GM10266 (cell line): ENCODE results near the gene FAM222B.
A peak's percentile ranks its signal among the peaks of the same experiment; 100 is the strongest.
"Not testable (repeated sequence)": the region's sequence is repeated elsewhere in the genome, so short reads cannot be mapped to it uniquely, and the experiment has no call there.

Source experiments
- DNase-seq: peaks from one replicate; pipeline ENCODE4 v3.0.0; 2012; ENCODE audit errors: extremely low spot score
- TF ChIP-seq, protein P1 (sequence below): IDR thresholded peaks from 2 replicates; pipeline ENCODE4 v1.5.1; 2012; ENCODE audit warnings: mild to moderate bottlenecking, low read depth; ENCODE audit not compliant: control insufficient read depth, insufficient read depth; ENCODE audit errors: missing control alignments

FAM222B gene

DNA sequence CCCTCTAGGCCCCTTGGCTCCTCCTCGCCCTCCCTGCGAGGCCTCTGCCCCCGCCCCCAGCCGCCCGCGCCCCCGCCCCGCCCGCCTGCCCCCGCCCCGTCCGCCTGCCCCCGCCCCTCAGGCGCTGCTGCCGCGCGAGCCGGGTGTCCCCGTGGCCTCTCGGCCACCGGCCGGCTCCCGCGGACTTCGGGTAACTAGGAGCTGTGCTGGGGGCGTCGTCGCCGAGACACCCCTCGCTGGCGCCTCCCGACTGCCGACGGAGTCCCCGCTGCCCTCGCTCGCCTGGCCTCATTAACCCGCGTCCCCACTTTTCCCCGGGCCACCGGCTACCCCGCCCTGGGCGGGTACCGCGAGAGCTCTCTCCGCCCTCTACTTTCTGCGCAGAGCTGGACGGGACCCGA is 116.4 kb downstream of the FAM222B start, which contains the start of gene TLCD1:
TSS of gene TLCD1 (minus strand) at position 8 of the 401 bp plus-strand sequence. CDS start 136 bp downstream, outside the sequence.
- TF ChIP-seq, protein P1, sequence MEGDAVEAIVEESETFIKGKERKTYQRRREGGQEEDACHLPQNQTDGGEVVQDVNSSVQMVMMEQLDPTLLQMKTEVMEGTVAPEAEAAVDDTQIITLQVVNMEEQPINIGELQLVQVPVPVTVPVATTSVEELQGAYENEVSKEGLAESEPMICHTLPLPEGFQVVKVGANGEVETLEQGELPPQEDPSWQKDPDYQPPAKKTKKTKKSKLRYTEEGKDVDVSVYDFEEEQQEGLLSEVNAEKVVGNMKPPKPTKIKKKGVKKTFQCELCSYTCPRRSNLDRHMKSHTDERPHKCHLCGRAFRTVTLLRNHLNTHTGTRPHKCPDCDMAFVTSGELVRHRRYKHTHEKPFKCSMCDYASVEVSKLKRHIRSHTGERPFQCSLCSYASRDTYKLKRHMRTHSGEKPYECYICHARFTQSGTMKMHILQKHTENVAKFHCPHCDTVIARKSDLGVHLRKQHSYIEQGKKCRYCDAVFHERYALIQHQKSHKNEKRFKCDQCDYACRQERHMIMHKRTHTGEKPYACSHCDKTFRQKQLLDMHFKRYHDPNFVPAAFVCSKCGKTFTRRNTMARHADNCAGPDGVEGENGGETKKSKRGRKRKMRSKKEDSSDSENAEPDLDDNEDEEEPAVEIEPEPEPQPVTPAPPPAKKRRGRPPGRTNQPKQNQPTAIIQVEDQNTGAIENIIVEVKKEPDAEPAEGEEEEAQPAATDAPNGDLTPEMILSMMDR, result no peak

DNA sequence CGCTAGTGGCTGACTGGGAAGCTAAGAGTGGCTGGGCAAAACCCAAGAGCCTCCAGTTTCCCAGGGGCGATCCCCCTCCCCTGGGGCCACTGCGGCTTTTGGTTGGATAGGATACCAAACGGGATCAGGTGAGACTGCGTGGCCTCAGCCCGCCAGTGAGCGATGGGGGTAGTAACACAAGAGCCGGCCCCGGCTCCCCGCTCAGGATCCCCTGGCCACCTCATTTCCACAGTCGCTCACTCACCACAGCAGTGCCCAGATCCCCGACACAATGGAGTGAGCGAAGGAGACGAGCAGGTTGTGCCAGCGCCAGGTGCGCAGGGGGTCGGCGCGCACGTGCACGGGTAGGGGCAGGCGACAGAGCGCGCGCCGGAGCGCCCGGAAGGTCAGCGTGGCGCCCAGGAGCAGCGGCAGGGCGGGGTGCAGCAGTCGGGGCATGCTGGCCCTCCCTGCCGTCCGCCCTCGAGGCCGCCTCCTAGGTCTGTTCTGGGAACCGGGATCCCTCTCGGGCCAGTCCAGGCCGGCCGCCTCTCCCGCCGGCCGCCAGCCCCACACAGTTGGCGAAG is 116.8 kb downstream of the FAM222B start:
- no peak for DNase-seq
- TF ChIP-seq, protein P1, result no peak

More for the DNA sequence above, 116.4 kb downstream of the FAM222B start, which contains the start of gene TLCD1:
- peak; percentile 88 for DNase-seq

DNA sequence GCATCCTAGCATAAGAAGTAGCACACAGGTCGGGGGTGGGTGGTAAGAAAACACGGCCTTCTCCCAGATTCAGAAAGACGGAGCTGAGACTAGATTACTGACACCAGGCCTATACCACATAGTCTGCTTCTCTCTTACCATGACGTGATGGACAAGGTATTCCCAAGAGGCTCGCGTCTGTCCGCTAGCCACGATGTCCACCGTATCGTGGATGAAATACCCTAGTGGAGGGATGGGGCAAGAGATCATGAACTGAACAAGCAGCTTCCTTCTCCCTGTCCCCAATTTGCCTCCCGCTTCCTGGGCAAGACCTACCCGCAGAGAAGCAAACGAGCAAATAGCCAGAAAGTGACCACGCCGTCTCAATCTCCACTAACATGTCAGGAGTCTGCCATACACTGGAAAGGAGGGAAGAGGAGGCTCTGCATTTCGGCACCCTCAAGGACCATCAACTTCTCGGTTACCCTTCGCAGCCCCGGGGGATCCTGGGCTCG is 117.4 kb downstream of the FAM222B start:
- TF ChIP-seq, protein P1, result no peak
- DNase-seq, result no peak

DNA sequence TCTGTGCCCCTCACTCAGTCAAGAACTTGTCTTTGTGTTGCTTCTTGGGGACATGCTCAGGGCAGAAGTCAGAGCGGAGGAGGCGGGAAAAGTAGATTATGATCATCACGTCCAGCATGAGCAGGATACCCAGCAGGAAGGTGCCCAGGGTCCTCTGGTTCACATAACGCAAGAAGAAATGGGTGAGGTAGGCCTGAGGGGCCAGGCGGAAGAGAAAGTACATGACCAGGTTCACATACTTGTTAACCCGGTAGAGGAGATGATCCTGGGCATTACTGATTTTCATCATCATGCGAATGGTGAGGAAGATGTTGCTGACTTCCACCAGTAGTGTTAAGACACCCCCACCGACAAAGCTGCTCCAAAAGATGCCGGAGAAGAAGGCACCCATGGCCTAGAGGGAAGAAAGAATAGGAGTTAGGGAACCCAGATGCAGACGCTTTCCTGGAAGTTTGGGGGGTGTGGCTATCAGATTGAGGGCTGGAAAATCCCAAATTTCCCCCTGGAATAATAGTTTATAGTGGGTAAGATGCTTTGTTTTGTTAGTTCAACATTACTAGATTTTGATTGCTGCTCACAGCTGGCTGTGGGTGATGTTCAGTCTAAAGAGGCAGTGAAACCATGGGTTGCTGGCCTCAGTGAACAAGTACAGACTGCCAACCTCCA is 118.0 kb downstream of the FAM222B start:
- no peak for DNase-seq
- TF ChIP-seq, protein P1, result no peak

DNA sequence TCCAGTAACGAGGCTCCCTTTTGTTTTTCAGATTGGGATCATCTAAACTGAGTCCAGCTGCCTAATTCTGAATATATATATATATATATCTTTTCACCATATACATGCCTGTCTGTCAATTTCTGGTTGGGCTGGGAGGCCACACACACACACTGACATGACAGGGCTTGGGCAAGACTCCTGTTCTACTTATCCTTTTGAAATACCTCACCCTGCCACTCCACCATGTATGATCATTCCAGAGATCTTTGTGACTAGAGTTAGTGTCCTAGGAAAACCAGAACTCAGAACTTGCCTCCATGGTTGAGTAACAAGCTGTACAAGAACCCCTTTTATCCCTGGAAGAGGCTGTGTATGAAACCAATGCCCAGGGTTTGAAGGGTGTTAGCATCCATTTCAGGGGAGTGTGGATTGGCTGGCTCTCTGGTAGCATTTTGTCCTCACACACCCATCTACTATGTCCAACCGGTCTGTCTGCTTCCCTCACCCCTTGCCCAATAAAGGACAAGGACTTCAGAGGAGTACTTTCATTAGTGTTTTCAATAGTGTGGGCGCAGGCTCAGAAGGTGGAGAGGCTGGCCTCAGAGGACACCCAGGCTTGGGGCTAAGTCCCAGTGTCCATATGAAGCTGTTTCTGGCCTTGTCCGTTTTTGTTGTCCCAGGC is 118.6 kb downstream of the FAM222B start:
- not testable (repeated sequence) for DNase-seq

DNA sequence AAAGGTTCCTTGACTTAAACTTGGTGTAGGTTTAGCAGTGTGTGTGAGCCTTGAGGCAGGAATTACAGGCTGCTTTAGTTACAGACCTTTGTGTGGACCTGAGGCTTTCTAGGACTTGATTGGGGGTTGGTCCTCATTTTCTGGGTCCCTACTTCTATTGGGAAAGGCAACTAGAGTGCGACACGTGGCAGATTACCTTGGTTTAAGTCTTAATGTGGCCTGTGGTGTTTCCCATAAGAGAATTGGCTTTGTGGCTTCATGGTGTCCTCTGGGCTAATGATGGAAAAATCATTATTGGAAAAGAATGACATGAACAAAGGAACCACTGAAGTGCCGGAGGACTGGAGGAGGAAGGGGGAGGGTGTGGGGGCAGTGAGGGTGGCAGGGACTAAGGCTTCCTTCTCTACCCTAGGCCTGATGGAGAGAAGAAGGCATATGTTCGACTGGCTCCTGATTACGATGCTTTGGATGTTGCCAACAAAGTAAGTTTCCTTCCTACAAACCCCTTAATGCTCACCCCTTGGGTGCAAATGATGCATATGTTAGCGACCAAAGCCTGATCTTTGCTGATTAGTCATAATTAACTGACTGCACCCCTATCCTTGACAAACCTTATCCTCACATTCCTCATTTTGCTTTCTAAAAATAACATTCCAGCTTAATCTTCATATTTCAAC is 119.3 kb downstream of the FAM222B start:
- no peak for DNase-seq
- TF ChIP-seq, protein P1, result no peak

DNA sequence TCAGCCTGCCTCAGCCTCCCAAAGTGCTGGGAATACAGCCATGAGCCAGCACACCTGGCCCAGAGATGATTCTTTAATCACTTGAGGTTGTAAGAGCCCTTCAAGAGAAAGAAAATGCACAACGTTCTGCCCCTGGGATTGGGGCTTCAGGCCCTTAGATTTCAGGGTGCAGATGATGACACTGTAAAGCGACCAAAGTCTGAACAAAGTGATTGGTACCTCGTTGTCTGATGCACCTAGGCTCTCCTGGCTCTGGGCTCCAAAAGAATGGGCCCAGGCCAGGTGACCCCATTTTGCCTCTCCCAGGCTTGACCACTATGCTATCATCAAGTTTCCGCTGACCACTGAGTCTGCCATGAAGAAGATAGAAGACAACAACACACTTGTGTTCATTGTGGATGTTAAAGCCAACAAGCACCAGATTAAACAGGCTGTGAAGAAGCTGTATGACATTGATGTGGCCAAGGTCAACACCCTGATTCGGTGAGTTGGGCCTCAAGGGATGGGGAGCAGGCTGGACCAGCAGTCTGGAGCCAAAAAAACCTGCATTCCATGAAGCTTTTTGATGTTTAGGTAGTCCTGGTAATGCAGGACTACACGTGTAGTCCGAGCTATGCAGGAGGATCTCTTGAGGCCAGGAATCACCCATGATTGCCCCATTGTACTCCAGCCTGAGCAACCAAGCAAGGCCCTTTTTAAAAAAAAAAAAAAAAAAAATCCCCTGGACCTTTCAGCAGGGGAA is 120.0 kb downstream of the FAM222B start:
- TF ChIP-seq, protein P1, result no peak
- DNase-seq, result no peak

DNA sequence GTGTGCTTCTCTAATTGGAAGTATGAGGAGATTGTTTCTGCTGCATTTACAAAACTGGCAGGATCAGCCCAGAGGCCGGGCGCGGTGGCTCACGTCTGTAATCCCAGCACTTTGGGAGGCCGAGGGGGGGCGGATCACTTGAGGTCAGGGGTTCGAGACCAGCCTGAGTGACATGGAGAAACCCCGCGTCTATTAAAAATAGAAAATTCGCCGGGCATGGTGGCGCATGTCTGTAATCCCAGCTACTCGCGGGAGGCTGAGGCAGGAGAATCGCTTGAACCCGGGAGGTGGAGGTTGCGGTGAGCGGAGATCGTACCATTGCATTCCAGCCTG is 121.6 kb downstream of the FAM222B start:
- DNase-seq, result not testable (repeated sequence)
